GM21528 (cell line): Measurements from ENCODE around the gene CUL4B.
"Not testable (repeated sequence)": the region's sequence is repeated elsewhere in the genome, so short reads cannot be mapped to it uniquely, and the experiment has no call there.

Experiments
- ATAC-seq: cut with Tn5 transposase; IDR thresholded peaks from one replicate; pipeline ENCODE4 v1.9.1; 2021; ENCODE audit warnings: mild to moderate bottlenecking, moderate library complexity; ENCODE audit not compliant: unreplicated experiment, low FRiP score

CUL4B gene

GRCh38 chrX:120534413-120535205 is 26.2 kb downstream of the CUL4B start:
- no peak for ATAC-seq

GRCh38 chrX:120522820-120523219 is 37.9 kb downstream of the CUL4B start:
- no peak for ATAC-seq

- ATAC-seq: no peak
Measured at GRCh38 chrX:120517936-120518335, 42.8 kb downstream of the CUL4B start.

- ATAC-seq: no peak
Measured at GRCh38 chrX:120514236-120514635, 46.5 kb downstream of the CUL4B start.

GRCh38 chrX:120512627-120513026 is 48.1 kb downstream of the CUL4B start:
- no peak for ATAC-seq

- no peak for ATAC-seq
Measured at GRCh38 chrX:120512222-120512621, 48.5 kb downstream of the CUL4B start.

GRCh38 chrX:120504569-120504968 is 56.2 kb downstream of the CUL4B start:
- ATAC-seq: no peak

- ATAC-seq: no peak
Measured at GRCh38 chrX:120499301-120500072, 61.3 kb downstream of the CUL4B start.

- not testable (repeated sequence) for ATAC-seq
Measured at GRCh38 chrX:120490119-120490518, 70.6 kb downstream of the CUL4B start.

- ATAC-seq: no peak
Measured at GRCh38 chrX:120486786-120487185, 74.0 kb downstream of the CUL4B start.

GRCh38 chrX:120485638-120486520 is 74.9 kb downstream of the CUL4B start:
- peak; percentile 87 for ATAC-seq

GRCh38 chrX:120485315-120485637 is 75.5 kb downstream of the CUL4B start:
- no peak for ATAC-seq

GRCh38 chrX:120477453-120477852 is 83.3 kb downstream of the CUL4B start:
- ATAC-seq: no peak

- no peak for ATAC-seq
Measured at GRCh38 chrX:120476714-120477113, 84.0 kb downstream of the CUL4B start.

- not testable (repeated sequence) for ATAC-seq
Measured at GRCh38 chrX:120475447-120475846, 85.3 kb downstream of the CUL4B start.
